SK-N-SH treated with all-trans-retinoic acid at 6 μM for 48 hours (cell line): ENCODE data around the gene UQCRC2.

ENCODE experiments used
- ATAC-seq: fragments of 200-7000 bp; cut with Tn5 transposase; 3 replicates; pipeline ENCODE4 v1.9.1; 2020; ENCODE audit warnings: mild to moderate bottlenecking, moderate library complexity
- ARNTL ChIP-seq: fragments of 450-650 bp; formaldehyde crosslinking; IDR thresholded peaks from 2 replicates; pipeline ENCODE4 v1.5.0; 2020; ENCODE audit warnings: low read depth, mild to moderate bottlenecking, moderate library complexity, borderline replicate concordance
- BACH2 ChIP-seq: fragments of 250-450 bp; sonication (Bioruptor Pico); IDR thresholded peaks from 2 replicates; pipeline ENCODE4 v1.9.0; 2021; ENCODE audit warnings: mild to moderate bottlenecking, borderline replicate concordance
- CSDC2 ChIP-seq: fragments of 250-450 bp; sonication (Bioruptor Pico); IDR thresholded peaks from 2 replicates; pipeline ENCODE4 v1.5.0; 2020; ENCODE audit warnings: mild to moderate bottlenecking, moderate library complexity
- ESRRG ChIP-seq: fragments of 250-450 bp; sonication (Bioruptor Pico); IDR thresholded peaks from 2 replicates; pipeline ENCODE4 v1.6.1; 2021; ENCODE audit warnings: mild to moderate bottlenecking
- GLIS3 ChIP-seq: fragments of 250-450 bp; sonication (Bioruptor Pico); IDR thresholded peaks from 2 replicates; pipeline ENCODE4 v1.5.0; 2020; ENCODE audit warnings: mild to moderate bottlenecking, moderate library complexity
- OSR1 ChIP-seq: fragments of 250-450 bp; sonication (Bioruptor Pico); IDR thresholded peaks from 2 replicates; pipeline ENCODE4 v1.8.0; 2022; ENCODE audit warnings: moderate library complexity, mild to moderate bottlenecking, inconsistent platforms
- PATZ1 ChIP-seq: fragments of 250-450 bp; sonication (Bioruptor Pico); IDR thresholded peaks from 2 replicates; pipeline ENCODE4 v1.8.0; 2020; ENCODE audit warnings: mild to moderate bottlenecking, moderate library complexity, borderline replicate concordance
- POU6F1 ChIP-seq: fragments of 250-450 bp; sonication (Bioruptor Pico); IDR thresholded peaks from 2 replicates; pipeline ENCODE4 v1.8.0; 2021; ENCODE audit warnings: low read depth, mild to moderate bottlenecking, moderate library complexity, borderline replicate concordance
- PPARA ChIP-seq: fragments of 250-450 bp; sonication (Bioruptor Pico); IDR thresholded peaks from 2 replicates; pipeline ENCODE4 v1.5.0; 2020; ENCODE audit warnings: mild to moderate bottlenecking, borderline replicate concordance
- RARB ChIP-seq: fragments of 250-450 bp; sonication (Bioruptor Pico); IDR thresholded peaks from 2 replicates; pipeline ENCODE4 v1.8.0; 2021; ENCODE audit warnings: mild to moderate bottlenecking, moderate library complexity
- SNAI2 ChIP-seq: fragments of 250-450 bp; sonication (Bioruptor Pico); IDR thresholded peaks from 2 replicates; pipeline ENCODE4 v1.5.0; 2020; ENCODE audit warnings: mild to moderate bottlenecking, moderate library complexity
- TCF4 ChIP-seq: fragments of 250-450 bp; sonication (Bioruptor Pico); IDR thresholded peaks from 2 replicates; pipeline ENCODE4 v1.8.0; 2021; ENCODE audit warnings: mild to moderate bottlenecking, moderate library complexity, borderline replicate concordance
- TOX ChIP-seq: fragments of 250-450 bp; sonication (Bioruptor Pico); IDR thresholded peaks from 2 replicates; pipeline ENCODE4 v1.8.0; 2021; ENCODE audit warnings: mild to moderate bottlenecking, moderate library complexity, borderline replicate concordance
- ZC3H10 ChIP-seq: fragments of 250-450 bp; sonication (Bioruptor Pico); IDR thresholded peaks from 2 replicates; pipeline ENCODE4 v1.5.1; 2021; ENCODE audit warnings: mild to moderate bottlenecking, moderate library complexity
- ZFP3 ChIP-seq: fragments of 250-450 bp; sonication (Bioruptor Pico); IDR thresholded peaks from 2 replicates; pipeline ENCODE4 v1.5.0; 2020; ENCODE audit warnings: mild to moderate bottlenecking, moderate library complexity
- ZFP30 ChIP-seq: fragments of 450-650 bp; formaldehyde crosslinking; IDR thresholded peaks from 2 replicates; pipeline ENCODE4 v1.5.0; 2022; ENCODE audit warnings: mild to moderate bottlenecking, moderate library complexity
- ZNF70 ChIP-seq: fragments of 450-650 bp; formaldehyde crosslinking; IDR thresholded peaks from 2 replicates; pipeline ENCODE4 v1.5.0; 2020; ENCODE audit warnings: mild to moderate bottlenecking, moderate library complexity
- TF ChIP-seq, protein P1 (sequence below): fragments of 250-450 bp; sonication (Bioruptor Pico); IDR thresholded peaks from 2 replicates; pipeline ENCODE4 v1.5.1; 2021; ENCODE audit warnings: mild to moderate bottlenecking, moderate library complexity

Gene UQCRC2

DNA sequence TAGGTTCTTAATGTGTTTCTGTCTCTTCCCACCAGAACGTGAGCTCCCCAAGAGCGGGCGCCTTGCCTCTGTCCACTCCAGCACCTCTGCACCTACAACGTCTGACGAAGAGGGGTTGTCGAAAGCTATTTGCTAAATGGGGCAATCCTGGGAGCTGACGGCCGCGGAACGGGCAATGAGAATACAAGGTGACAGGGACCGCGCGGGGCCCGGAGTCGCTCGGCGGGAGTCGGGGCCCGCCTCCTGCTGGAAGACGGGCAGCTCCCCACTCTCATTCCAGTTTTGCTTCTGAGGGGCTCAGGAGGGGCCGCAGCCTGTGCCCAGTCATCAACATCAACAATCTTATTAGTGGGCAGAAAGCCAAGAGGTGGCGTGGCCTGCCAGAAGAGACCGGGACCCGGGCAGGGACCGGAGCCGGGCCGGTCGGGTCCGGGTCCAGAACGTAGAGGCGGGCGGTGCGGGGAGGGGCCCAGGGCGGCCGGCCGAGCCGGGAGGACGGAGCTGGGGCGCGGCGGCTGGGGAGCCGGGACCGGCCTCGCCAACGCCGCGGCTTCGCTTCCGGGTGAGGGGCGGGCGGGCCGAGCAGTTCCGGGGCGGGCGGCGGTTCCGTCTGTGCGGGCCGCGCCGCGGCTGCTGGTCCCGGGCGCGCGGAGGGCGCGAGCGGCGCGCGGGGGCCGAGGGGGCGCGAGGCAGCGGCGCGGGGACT is 54.5 kb downstream of the UQCRC2 start, which contains the start of gene MOSMO:
Gene MOSMO (plus strand): TSS at position 603 of the 706 bp plus-strand sequence. CDS start 191 bp downstream, outside the sequence.
- TF ChIP-seq ZFP3 (CRISPR knock-in tag) (0 out of 2 replicates have a peak, but pooled peaks have one; percentile 17), POU6F1 (CRISPR knock-in tag) (no peak)
- peak; percentile 90 for ATAC-seq

GRCh38 chr16:22008215-22009059 is 55.3 kb downstream of the UQCRC2 start:
- peak; percentile 30 for ATAC-seq
- TF ChIP-seq POU6F1 (CRISPR knock-in tag) = no peak
- no peak for TF ChIP-seq BACH2 (CRISPR knock-in tag)
- no peak for TF ChIP-seq PPARA
- TF ChIP-seq, all 23 proteins: peak for 0

DNA sequence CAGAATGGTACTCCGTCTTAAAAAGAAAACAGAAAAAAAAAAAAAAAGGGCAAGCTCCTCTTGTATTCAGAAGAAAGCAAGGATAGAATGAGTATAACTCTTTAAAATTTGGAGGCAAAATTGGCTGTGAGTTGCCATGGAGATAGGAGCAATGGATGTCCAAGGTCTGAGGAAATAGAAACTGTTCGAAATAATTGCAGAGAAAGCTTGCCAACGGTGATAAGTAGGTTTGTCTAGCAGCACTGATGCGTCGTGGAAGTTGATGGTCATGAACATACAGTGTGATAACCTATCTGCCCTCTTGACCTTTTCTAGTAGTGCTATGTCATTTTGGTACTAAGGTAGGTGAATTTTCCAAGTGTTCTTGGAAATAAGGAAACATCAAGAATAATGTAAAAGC is 57.7 kb downstream of the UQCRC2 start:
- no peak for TF ChIP-seq CSDC2
- no peak for TF ChIP-seq PATZ1 (CRISPR knock-in tag)
- TF ChIP-seq RARB (CRISPR knock-in tag) = no peak
- TF ChIP-seq SNAI2 = no peak
- no peak for TF ChIP-seq ARNTL (CRISPR knock-in tag)
- TF ChIP-seq BACH2 (CRISPR knock-in tag) = no peak
- TF ChIP-seq ZFP30 (CRISPR knock-in tag) = no peak
- TF ChIP-seq TOX (CRISPR knock-in tag) = no peak
- no peak for TF ChIP-seq ZNF70 (CRISPR knock-in tag)
- TF ChIP-seq, protein P1, sequence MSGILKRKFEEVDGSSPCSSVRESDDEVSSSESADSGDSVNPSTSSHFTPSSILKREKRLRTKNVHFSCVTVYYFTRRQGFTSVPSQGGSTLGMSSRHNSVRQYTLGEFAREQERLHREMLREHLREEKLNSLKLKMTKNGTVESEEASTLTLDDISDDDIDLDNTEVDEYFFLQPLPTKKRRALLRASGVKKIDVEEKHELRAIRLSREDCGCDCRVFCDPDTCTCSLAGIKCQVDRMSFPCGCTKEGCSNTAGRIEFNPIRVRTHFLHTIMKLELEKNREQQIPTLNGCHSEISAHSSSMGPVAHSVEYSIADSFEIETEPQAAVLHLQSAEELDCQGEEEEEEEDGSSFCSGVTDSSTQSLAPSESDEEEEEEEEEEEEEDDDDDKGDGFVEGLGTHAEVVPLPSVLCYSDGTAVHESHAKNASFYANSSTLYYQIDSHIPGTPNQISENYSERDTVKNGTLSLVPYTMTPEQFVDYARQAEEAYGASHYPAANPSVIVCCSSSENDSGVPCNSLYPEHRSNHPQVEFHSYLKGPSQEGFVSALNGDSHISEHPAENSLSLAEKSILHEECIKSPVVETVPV (CRISPR knock-in tag) = no peak
- no peak for TF ChIP-seq POU6F1 (CRISPR knock-in tag)
- no peak for TF ChIP-seq ZFP3 (CRISPR knock-in tag)
- TF ChIP-seq GLIS3 (CRISPR knock-in tag) = no peak
- ATAC-seq = no peak

GRCh38 chr16:22012241-22012640 is 59.1 kb downstream of the UQCRC2 start:
- ATAC-seq = no peak
- TF ChIP-seq ZC3H10 (CRISPR knock-in tag) (no peak), ARNTL (CRISPR knock-in tag) (no peak), ZNF70 (CRISPR knock-in tag) (no peak), TCF4 (no peak), PATZ1 (CRISPR knock-in tag) (no peak), SNAI2 (no peak), POU6F1 (CRISPR knock-in tag) (no peak), ZFP3 (CRISPR knock-in tag) (no peak), OSR1 (CRISPR knock-in tag) (no peak), BACH2 (CRISPR knock-in tag) (no peak), ESRRG (CRISPR knock-in tag) (no peak), PPARA (no peak), TOX (CRISPR knock-in tag) (no peak)
